ENCODE results near the gene HEMGN. TPM values are rescaled to one million over a fixed set of nuclear protein-coding genes. Genes with fewer than 3 reads are reported as not detected.

The HEMGN gene
- total RNA-seq, 3 donors from 2014 or later = not detected

DNA sequence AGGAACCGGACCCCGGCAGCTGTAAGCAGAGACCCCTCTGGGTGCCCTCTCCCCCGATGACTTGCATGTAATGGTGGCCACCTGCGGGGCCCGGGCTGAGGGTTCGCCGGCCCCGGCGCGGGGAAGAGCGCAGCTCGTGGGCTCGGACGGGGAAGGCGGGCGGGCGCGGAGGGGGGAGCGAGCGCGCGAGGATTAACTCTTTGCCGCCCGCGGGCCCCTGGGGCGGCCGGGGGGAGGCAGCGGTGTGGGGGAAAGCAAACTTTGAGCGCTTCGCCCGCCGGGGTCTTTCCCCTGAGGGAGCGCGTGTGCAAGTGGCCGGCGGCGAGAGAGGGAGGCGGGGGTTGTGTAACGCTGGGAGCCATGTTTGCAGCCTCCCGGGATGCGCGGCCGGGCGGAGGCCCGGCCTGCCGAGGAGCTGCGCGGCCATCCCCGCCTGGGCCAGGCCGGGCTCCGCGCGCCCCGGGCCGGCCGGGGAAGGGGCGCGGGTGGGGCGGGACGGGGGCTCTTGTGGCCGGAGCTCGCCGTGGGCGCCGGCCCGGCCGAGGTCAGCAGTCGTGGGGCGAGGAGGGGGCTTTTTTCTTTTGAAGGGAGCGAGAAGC lies 45.7 kb upstream of the HEMGN start:
- no peaks in the 10 kb centered on the region for H3K27me3 ChIP-seq
- TF ChIP-seq POLR2AphosphoS5 (IDR thresholded peaks at IDR 0.05) (peak; percentile 6 to 20 (median 10)), POLR2A (IDR thresholded peaks at IDR 0.05) (peak; percentile 8), CTCF (IDR thresholded peaks at IDR 0.05) (no peak)
- intact Hi-C loops (cut with DNase I; ENCODE audit: low total_unique reads) = no loop called here
- no peaks in the 10 kb centered on the region for H3K9me3 ChIP-seq
- peak overlapping the region; percentile 63 to 99 (median 80) for H3K4me3 ChIP-seq
- peaks cover 0 to 8% of the 10 kb centered on the region in 2 donors for H3K4me1 ChIP-seq
- peak in 1 of 2 donors; percentile 52 for DNase-seq (ENCODE audit: low spot score in 2 of 2)
- no peaks in the 10 kb centered on the region for H3K36me3 ChIP-seq
- peak overlapping the region; percentile 98 to 99 for H3K27ac ChIP-seq

GRCh38 chr9:97982683-97983588 lies 45.0 kb upstream of the HEMGN start, which contains the start of gene ANP32B:
Gene ANP32B (plus strand): TSS chr9:97983341. CDS start chr9:97983556, 215 bp downstream.
- TF ChIP-seq CTCF (IDR thresholded peaks at IDR 0.05) (peak; percentile 43 to 93 (median 75)), POLR2AphosphoS5 (IDR thresholded peaks at IDR 0.05) (peak in 1 of 3 donors; percentile 13), POLR2A (IDR thresholded peaks at IDR 0.05) (no peak)
- peak within 1 kb of the TSS; percentile 63 to 99 (median 80) for H3K4me3 ChIP-seq
- H3K27ac ChIP-seq = peak within 1 kb of the TSS; percentile 98 to 99
- H3K27me3 ChIP-seq = no peaks in the 10 kb centered on the region
- H3K36me3 ChIP-seq = no peaks in the 10 kb centered on the region
- peaks cover 0 to 8% of the 10 kb centered on the region in 2 donors for H3K4me1 ChIP-seq
- no peaks in the 10 kb centered on the region for H3K9me3 ChIP-seq
- DNase-seq (ENCODE audit: low spot score in 2 of 2) = peak; percentile 88
- intact Hi-C loops (cut with DNase I; ENCODE audit: low total_unique reads) = no loop called here

DNA sequence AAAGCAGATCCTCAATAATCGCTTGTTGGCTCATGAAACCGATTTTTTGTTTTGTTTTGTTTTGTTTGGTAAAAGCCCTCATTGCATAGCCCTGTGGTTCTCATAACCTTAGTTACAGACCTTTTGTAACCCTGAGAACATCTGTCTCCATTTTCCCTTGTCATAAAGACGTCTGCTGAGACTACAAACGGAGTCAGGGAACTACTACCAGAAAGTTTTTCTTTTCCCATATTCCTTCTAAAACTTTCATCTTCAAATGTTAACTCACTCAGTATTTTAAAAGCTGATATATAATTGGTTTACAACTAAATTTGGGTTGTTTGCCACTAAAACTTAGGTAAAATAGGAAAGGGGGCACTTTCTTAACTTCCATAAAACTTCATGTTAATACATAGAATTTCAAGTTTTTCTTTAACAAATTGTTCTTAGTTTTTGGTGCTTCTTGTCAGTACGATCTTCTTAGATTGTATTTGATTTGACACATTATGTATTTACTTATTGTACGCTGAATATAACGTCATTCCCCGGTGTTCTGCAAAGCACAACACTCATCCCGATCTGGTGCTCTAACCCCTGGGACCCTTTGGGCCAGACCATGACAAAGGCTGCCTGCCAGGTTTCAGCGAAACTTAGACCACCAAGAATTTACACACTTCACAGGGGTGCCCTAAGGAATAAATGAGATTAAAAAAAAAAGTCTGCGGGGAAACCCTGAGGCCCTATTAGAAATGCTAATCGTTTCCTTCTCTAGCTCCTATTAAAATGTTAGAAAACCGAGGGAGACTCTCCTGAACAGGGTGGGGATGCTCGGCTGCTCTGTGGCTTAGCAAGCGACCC lies 44.1 kb upstream of the HEMGN start:
- TF ChIP-seq POLR2A (IDR thresholded peaks at IDR 0.05) (no peak), POLR2AphosphoS5 (IDR thresholded peaks at IDR 0.05) (no peak), CTCF (IDR thresholded peaks at IDR 0.05) (no peak)
- H3K27ac ChIP-seq = peak overlapping the region; percentile 98 to 99
- DNase-seq (ENCODE audit: low spot score in 2 of 2) = no peak
- no peaks in the 10 kb centered on the region for H3K27me3 ChIP-seq
- intact Hi-C loops (cut with DNase I; ENCODE audit: low total_unique reads) = no loop called here
- H3K4me1 ChIP-seq = peaks cover 0 to 8% of the 10 kb centered on the region in 2 donors
- H3K4me3 ChIP-seq = peak overlapping the region; percentile 63 to 99 (median 80)
- H3K36me3 ChIP-seq = no peaks in the 10 kb centered on the region
- H3K9me3 ChIP-seq = no peaks in the 10 kb centered on the region

- Histone ChIP-seq H3K27me3 (no peaks in the 10 kb centered on the region), H3K9me3 (no peaks in the 10 kb centered on the region), H3K4me3 (no peak overlapping the region), H3K36me3 (no peaks in the 10 kb centered on the region), H3K4me1 (peaks cover 0 to 8% of the 10 kb centered on the region in 2 donors), H3K27ac (peak overlapping the region; percentile 53 to 99)
- TF ChIP-seq CTCF (IDR thresholded peaks at IDR 0.05) (no peak), POLR2A (IDR thresholded peaks at IDR 0.05) (no peak), POLR2AphosphoS5 (IDR thresholded peaks at IDR 0.05) (peak; percentile 9 to 26 (median 22))
- intact Hi-C loops (cut with DNase I; ENCODE audit: low total_unique reads) = no loop called here
- peak in 1 of 2 donors; percentile 71 for DNase-seq (ENCODE audit: low spot score in 2 of 2)
These were observed 43.2 kb upstream of the HEMGN start for GRCh38 chr9:97980918-97981845.

Measured in breast epithelium (tissue), 4 donors.